K562 (cell line): Measurements from ENCODE around the gene ALK.

ENCODE experiments used
- TAF1 ChIP-seq: IDR thresholded peaks from 2 replicates; pipeline ENCODE4 v1.6.1; 2011; ENCODE audit warnings: mild to moderate bottlenecking, low read length, moderate library complexity; ENCODE audit not compliant: insufficient read depth, control insufficient read depth, severe bottlenecking; ENCODE audit errors: extremely low read depth
- ZNF431 ChIP-seq: sonication (generic); formaldehyde crosslinking; IDR thresholded peaks from 2 replicates; pipeline ENCODE4 v1.8.0; 2022; ENCODE audit warnings: mild to moderate bottlenecking, missing genetic modification reagents

GRCh38 chr2:29405266-29405665 lies 516.1 kb downstream of the ALK start:
- TF ChIP-seq TAF1 (no peak), ZNF431 (CRISPR knock-in tag) (no peak)
